Fibroblast of lung (primary cell): ENCODE measurements around the gene MT1HL1.

Experiments used
- CTCF ChIP-seq, 2 donors: IDR thresholded peaks in 1 of 2; conservative IDR thresholded peaks in 1 of 2; 1 replicate in 1 of 2; 2 replicates in 1 of 2; pipeline ENCODE4 v1.5.1; 2011 to 2012; ENCODE audit warnings: low read length in 2 of 2, control low read depth in 1 of 2, inconsistent platforms in 1 of 2, low read depth in 1 of 2, mild to moderate bottlenecking in 1 of 2
- EZH2 ChIP-seq: IDR thresholded peaks from 2 replicates; pipeline ENCODE4 v1.5.1; 2012; ENCODE audit warnings: low read length, control low read depth, mild to moderate bottlenecking; ENCODE audit errors: missing control alignments

GRCh38 chr1:237042892-237043576 lies 38.8 kb upstream of the MT1HL1 start:
- TF ChIP-seq CTCF (conservative IDR thresholded peaks at IDR 0.05 in 1 of 2, IDR thresholded peaks at IDR 0.05 in 1 of 2; ENCODE audit: low read depth in 1 of 2, low read length in 2 of 2), result no peak
- TF ChIP-seq EZH2, result peak; percentile 71
